HG02763 (cell line): ENCODE results near the gene B9D2.
"Not testable (repeated sequence)": the region's sequence is repeated elsewhere in the genome, so short reads cannot be mapped to it uniquely, and the experiment has no call there.

Source experiments
- ATAC-seq: cut with Tn5 transposase; IDR thresholded peaks from one replicate; pipeline ENCODE4 v1.9.1; 2021; ENCODE audit warnings: mild to moderate bottlenecking, moderate library complexity; ENCODE audit not compliant: unreplicated experiment

B9D2 gene

GRCh38 chr19:41355802-41356201, 8.1 kb downstream of the B9D2 start:
- ATAC-seq = no peak

DNA sequence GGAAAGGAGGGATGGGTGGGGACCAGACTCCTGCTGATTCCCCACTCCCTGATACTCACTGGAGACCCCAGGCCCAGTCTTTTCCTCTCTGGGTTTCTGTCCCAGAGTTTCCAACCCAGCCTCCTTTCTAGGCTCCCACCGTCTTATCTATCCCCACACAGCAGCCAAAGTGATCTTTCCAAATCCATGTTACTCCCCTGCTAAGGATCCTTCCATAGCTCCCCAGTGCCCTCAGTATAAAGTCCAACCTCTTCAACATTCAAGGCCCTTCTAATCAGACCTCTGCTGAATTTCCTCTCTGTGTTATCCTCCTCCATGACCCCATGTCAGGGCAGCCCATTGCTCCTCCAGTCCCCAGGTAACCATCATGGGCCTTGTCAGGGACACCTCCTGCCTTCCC, 8.9 kb downstream of the B9D2 start:
- no peak for ATAC-seq

DNA sequence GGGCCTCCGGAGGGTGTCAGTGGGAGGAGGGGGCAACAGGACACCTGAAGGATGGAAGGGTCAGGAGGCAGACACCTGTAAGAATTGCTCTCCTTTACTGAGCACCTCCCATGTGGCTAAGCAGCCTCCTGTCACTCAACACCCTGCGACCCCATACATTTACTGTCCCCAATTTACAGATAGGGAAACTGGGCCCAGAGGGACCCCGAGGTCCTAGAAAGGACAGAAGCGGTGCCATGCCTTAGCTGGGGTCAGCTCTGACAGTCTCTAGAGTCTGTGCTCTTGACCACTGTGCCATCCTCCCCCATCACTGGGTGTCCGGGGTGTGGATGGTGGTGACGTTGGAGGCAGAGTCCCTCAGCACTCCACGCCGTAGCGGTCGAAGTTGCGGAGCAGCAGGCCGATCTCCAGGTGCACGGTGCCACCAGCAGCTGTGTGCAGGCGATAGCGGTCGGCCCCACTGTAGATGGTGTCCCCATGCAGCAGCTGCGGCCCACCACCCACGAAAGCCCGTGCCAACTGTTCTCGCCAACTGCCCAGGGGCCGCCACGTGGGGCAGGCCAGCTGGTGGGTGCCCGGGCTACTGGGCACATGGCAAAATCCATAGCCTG, 9.5 kb downstream of the B9D2 start:
- no peak for ATAC-seq

GRCh38 chr19:41353466-41354342, 10.2 kb downstream of the B9D2 start, which contains the start of gene TGFB1:
Gene TGFB1, minus strand, starts transcription at chr19:41353922. Its CDS starts 878 bp downstream, at chr19:41353044.
- peak; percentile 46 for ATAC-seq

GRCh38 chr19:41352609-41353465, 11.1 kb downstream of the B9D2 start:
- no peak for ATAC-seq

DNA sequence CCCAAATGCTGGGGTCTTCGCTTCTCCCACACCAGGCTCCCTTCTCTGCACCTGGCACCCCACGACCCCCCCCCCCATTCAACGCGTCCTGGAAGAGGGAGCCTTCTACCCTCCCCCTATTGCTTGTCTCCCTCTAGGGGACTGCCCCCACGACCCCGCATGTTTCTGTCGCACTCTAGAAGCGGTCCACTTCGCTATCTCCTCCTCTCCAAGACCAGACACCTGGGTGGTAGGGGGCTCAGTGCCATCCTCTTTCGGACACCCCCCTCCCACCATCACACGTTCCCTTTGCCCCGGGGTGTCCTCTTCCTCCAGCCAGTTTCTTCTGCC, 11.7 kb downstream of the B9D2 start:
- no peak for ATAC-seq

- peak; percentile 37 for ATAC-seq
Measured at GRCh38 chr19:41351339-41352245, 12.4 kb downstream of the B9D2 start.

GRCh38 chr19:41350735-41351338, 13.1 kb downstream of the B9D2 start:
- no peak for ATAC-seq

DNA sequence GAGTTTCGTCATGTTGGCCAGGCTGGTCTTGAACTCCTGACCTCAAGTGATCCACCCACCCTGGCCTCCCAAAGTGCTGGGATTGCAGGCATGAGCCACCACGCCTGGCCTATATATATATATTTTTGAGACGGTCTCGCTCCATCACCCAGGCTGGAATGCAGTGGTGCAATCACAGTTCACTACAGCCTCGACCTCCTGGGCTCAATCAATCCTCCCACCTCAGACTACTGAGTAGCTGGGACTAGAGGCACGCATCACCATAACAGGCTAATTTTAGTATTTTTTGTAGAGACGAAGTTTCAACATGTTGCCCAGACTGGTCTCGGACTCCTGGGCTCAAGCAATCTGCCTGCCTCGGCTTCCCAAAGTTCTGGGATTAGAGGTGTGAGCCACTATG, 17.0 kb downstream of the B9D2 start:
- not testable (repeated sequence) for ATAC-seq

GRCh38 chr19:41344162-41344561, 19.8 kb downstream of the B9D2 start:
- no peak for ATAC-seq

DNA sequence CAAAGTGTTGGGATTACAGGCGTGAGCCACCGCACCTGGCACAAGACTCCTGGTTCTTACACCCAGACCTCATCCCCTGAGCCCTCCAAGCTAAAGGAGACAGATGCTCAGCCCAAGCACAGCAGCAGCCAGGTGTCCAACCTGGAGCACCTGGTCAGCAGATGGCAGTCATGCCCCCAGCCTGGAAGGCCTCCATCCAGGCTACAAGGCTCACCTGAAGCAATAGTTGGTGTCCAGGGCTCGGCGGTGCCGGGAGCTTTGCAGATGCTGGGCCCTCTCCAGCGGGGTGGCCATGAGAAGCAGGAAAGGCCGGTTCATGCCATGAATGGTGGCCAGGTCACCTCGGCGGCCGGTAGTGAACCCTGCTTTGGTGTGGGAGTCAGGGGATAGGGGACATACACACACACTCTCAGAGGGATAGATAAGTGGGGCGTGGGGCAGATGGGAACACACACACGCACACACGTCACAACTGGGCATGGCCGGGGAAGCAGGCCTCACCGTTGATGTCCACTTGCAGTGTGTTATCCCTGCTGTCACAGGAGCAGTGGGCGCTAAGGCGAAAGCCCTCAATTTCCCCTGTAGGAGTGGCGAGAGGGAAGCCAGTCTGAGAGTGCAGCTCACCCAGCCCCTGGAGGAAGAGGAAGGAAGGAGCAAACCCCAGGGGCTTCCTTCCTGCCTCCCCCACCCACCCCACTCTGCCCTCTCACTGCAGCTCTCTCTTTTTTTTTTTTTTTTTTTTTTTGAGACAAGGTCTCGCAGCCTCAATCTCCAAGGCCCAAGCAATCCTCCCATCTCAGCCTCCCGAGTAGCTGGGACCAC, 22.1 kb downstream of the B9D2 start:
- no peak for ATAC-seq

GRCh38 chr19:41339936-41340335, 24.0 kb downstream of the B9D2 start:
- no peak for ATAC-seq

DNA sequence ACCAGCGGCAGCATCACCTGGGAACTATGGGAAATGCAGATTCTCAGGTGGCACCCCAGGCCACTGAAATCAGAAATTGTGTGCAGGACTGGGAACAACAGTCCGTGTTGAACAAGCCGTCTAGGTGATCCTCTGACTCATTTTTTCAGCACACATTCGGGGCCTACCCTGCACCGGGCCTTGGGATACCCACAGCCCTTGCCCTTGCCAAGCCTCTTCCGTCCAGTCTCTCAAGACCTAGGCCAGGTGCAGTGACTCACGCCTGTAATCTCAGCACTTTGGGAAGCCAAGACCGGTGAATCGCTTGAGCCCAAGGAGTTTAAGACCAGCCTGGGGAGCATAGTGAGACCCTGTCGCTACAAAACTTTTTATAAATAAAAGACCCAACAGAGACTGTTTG, 28.5 kb downstream of the B9D2 start:
- no peak for ATAC-seq

DNA sequence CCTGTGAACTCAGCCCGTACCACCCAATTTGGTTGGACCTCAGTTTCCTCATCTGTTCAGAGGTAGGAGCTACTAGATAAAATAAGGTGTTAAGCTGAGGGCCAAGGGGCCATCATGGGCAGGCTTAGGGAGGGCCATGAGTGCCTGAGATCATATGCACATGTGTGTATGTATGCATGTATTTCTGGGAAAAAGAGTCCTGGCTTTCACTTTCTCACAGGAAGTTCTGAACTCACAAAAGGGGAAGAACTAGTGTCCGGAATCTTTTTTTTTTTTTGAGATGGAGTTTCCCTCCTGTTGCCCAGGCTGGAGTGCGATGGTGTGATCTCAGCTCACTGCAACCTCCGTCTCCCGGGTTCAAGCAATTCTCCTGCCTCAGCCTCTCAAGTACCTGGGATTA, 29.2 kb downstream of the B9D2 start:
- no peak for ATAC-seq

DNA sequence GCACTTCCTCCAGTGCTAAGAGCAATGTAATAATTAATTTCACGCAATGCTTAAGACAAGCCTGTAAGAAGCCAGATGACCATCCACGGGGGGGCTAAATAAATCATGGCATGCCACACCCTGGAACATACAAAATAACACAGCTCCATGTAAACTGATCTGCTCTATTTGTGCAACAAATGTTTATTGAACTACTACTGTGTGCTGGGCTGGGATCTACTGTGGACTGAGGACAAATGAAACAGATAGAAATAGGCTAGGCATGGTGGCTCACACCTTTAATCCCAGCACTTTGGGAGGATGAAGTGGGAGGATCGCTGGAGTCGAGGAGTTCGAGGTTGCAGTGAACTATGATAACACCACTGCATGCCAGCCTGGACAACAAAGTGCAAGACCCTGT, 31.5 kb downstream of the B9D2 start:
- no peak for ATAC-seq

GRCh38 chr19:41332000-41332399, 31.9 kb downstream of the B9D2 start:
- ATAC-seq = no peak

GRCh38 chr19:41330946-41331678, 32.8 kb downstream of the B9D2 start:
- no peak for ATAC-seq

GRCh38 chr19:41330481-41330880, 33.5 kb downstream of the B9D2 start:
- ATAC-seq = no peak

GRCh38 chr19:41328842-41329225, 35.1 kb downstream of the B9D2 start:
- no peak for ATAC-seq
